Germinal center (tissue), 1 donor: ENCODE results near the gene SLC2A4RG.

Source experiments
- DNase-seq: peaks from one replicate; pipeline ENCODE4 v3.0.0; 2012; ENCODE audit warnings: mixed read lengths, low spot score

Gene SLC2A4RG

DNA sequence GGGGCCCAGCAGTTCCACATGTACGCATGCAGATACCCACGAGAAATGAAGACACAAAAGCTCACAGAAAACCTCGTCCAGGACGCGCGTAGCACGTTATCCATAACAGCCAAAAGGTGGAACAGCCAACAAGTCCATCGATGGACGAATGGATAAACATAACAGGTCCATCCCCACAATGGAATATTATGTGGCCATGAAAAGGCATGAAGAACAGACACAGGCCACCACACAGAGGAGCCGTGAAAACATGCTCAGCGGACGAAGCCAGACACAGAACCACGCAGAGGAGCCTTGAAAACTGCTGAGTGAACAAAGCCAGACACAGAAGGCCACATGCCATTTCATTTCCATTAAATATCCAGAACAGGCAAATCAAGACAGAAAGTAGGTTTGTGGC, 38.0 kb downstream of the SLC2A4RG start:
- DNase-seq = no peak

DNA sequence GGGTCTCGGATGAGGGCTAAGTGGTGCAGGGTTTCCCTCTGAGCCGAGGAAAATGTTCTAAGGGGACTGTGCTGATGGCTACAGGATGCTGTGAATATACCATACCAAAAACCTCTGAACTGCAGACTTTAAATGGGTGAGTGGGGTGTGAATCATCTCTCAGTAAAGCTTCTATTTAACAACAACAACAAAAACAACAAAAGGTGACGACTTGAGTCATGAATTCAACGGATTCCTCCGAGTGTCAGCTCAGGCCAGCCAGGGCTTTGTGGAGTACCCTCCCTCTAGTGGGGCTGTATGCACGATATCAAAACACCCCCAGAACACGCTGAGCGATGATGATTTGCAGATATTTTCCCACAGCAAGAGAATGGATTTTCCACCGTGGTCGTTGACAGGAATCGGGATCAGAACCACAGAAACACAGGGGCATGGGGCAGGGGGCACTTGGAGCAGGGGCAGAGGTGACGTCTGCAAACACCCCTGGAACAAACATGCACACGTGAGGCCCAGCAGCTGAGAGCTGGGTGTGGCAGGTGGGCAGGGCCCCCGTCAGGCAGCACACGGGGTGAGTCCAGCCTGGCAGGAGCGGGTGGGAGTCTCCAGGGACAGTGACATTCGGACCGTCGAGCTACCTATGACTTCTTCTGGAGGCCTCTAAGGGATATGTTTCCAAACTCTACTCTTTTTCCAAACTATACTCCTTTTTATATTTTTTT, 38.6 kb downstream of the SLC2A4RG start:
- DNase-seq = no peak

DNA sequence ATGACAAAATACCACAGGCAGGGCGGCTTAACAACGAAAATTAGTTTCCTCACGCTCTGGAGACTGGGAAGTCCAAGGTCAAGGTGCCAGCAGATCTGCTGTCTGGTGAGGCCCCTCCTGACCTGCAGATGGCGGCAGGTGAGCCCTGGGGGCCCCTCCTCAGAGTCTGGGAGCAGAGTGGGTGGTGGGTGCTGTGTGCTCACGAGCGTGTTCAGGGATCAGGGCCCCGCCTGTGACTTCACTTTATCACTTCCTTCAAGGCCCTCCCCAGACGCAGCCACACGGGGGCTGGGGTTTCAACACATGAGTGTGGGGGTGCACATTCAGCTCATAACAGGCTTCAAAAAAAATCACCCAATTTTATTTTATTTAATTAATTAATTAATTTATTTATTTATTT, 39.3 kb downstream of the SLC2A4RG start:
- DNase-seq = no peak

DNA sequence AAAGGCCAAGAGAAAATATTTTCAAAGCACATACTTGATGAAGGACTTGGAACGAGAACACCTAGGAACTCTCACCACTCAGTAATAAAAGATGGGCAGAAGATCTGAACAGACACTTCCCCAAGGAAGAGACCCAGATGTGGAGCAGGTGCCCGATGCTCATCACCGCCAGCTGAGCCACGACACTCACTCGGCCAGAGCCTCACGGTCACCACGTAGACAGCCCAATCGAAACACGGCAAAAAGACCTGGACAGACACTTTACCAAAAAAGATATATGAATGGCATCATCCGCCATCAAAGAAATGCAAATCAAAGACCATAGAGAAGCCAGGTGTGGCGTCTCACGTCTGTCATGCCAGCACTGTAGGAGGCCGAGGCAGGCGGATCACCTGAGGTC, 41.6 kb downstream of the SLC2A4RG start:
- DNase-seq = no peak

DNA sequence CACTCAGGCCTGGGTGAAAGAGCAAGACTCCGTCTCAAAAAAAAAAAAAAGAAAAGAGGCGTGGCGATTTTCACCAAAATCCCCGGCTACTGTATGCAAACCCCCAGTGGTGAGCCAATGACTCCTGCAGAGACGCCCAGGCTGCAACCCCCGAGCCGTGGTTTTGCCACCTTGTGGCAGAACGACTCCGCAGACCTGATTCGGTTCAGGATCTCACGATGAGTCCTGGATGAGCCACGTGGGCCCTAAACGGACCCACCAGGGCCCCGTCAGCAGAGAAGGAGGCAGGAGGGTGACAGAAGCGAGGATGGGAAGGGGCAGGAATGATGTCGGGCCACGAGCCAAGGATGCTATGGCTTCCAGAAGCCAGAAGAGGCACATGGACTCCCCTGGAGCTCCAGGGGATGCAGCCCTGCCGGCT, 42.5 kb downstream of the SLC2A4RG start:
- no peak for DNase-seq

DNA sequence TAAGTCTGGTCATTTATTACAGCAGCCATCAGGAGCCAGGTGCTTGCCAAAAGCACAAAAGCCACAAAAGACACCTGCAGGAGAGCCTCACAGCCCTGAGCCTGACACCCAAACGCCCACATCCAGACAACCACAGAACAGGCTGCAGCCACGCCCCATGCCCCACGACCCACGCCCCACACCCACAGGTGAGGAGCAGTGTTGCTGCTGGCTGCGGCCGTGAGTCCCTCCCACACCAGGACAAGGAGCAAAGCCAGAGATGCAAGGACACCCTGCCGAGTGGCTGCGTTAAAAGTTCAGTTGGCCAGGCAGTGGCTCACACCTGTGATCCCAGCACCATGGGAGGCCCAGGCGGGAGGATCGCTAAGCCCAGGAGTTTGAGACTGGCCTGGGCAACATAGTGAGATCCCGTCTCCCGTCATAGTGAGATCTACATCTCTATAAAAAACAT, 43.0 kb downstream of the SLC2A4RG start:
- no peak for DNase-seq

DNA sequence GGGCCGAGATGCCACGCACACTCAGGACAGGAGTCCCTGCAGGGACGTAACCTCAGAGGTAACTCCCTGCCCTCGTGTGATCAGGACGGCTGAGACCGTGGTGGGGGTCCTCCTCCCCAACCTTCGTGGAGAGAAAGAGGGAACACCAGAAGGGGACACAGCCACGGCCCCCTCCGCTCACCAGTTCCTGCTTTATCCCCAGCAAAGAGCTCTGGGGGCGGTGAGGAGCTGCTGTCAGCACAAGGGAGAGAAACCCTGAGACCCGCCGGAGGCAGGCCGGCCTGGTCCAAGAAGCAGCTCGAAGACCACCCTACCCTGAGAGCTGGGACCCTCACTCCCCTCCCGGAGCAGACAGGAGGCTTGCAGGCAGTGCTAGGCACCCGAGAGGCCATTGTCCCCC, 44.4 kb downstream of the SLC2A4RG start:
- no peak for DNase-seq

DNA sequence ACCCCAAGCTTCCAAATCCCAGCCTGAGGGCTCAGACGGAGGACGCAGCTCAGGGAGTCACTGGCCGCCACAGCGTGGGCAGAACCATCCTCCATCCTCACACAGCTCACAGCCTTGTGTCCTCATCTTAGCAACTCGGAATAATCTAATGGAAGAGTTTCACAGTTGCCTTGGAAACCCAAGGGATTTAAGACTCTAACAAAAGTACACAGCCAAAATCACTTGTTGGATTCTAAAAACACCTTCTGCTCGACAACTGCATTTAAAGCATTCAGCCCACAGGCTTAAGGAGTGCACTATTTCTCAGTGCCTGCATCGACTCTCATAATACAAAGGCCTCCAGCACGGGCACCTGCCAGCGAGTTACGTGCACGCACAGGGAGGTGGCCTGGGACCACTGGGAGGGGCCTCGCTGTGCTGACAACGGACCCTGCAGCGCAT, 46.1 kb downstream of the SLC2A4RG start:
- DNase-seq = no peak

DNA sequence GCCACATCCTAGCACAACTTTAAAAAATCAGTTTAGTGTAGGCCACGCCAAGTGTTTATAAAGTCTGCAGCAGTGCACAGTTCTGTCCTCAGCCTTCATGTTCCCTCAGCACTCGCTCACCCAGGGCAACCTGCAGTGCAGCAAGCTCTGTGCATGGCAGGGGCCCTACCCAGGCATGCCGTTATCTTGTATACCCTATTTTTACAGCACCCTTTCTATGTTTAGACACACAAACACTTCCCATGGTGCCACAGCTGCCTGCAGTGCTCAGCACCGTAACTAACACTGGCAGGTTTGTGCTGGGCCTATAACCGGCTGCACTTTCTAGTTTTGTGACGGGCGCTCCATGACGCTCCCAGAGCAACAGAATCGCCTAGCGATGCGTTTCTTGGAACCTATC, 47.7 kb downstream of the SLC2A4RG start:
- no peak for DNase-seq

DNA sequence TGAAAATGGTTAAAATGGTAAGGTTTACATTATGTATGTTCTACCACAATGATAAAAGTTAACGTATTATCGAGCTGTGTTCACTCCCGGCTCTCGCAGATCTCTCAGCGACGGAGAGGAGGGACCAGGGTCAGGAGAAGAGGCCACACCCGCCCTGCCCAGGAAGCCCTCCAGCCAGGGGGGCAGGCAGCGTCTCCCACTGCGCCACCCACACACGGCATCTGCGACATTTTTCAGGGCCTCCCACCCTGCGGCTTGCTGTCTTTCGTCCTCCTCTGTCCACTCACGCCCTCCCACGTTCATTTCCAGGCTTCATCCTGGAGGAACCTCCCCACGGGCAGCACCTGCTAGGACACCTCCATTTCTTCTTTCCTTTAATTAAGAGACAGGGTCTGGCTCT, 48.2 kb downstream of the SLC2A4RG start:
- DNase-seq = no peak

DNA sequence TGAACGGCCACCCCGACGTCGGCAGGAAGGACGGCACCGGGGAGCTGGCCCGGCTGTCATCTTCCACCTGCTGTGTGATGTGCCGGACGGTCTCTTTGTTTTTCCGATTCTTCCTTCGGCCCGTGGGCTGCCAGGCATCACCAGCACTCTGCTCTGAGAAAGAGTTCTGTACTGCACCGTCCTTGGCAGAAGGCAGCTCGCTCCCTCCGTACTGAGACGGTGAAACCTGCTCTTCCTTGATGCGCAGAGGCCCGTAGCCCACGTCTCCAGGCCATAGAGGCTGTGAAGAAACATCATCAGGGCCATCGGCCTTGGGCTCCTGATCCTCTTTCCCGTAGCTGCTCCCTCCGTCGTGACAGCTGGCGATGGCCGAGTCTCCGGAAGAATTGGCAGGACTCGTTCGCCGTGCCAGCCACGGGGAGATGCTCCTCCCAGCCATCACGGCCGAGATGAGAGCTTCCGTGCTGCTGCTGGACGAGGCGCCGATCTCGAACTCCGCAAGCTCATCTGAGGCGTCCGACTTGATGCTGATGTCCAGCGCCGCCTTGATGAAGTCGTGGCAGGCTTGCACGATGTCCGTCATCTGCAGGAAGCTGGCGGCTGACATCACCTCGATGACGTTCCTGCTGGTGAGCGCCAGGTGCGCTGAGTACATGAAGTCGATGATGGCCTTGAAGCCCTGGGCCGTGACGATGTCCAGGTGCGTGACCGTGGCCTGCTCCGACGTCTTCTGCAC, 50.4 kb downstream of the SLC2A4RG start:
- DNase-seq = no peak

DNA sequence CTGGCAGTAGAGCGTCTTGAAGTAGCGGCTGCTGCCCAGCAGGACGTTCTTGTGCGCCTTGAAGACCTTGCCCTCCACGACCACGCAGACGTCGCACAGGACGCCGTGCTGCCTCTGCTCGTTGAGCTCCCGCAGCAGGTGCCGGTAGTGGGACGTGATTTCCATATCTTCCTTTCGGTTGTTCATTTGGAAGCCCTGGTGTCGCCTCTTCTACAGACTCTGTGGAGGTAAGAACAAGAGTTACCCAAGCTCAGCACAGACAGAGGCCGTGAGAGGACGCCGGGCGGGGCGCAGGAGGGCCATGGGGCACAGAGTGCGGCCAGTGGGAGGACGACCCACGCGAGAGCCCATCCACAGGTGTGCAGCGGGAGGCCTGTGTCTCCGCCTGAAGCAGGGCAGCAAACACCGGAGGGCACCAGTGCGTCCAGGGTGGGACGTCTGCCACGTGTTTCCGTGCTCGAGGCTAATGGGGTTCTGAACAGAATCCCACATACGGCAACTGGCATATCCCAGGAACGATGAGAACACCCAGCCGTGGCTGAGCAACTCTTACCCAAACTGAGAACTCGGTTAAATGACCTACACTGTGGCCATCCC, 51.1 kb downstream of the SLC2A4RG start:
- DNase-seq = no peak

DNA sequence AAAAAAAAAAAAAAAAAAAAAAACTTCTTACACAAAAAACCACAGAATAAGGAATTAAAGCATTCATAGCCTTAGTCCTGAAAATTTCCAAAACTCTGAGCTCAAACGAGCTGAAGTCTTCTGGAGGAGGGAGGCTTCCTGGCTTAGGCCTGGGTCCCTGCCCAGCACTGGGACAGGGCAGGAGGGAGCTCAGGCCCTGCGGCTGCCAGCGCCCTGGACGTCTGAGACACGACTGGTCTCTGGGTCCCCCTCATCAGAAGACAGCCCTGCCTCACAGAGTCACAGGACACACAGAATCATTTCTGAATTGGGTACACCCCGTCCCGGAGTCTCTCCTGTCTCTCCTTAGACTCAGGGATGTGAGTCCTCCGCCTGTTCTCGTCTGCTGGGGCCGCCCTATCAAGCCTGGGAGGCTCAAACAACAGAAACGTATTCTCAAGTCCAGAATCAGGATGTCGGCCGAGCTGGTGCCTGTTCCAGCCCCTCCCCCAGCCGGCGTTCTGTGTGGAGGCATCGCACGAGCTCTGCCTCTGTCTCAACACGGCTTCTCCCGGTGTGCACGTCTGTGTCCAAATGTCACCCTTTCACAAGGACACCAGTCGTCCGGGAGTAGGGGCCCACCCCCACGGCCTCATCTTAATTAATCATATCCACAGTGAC, 52.1 kb downstream of the SLC2A4RG start:
- DNase-seq = no peak

DNA sequence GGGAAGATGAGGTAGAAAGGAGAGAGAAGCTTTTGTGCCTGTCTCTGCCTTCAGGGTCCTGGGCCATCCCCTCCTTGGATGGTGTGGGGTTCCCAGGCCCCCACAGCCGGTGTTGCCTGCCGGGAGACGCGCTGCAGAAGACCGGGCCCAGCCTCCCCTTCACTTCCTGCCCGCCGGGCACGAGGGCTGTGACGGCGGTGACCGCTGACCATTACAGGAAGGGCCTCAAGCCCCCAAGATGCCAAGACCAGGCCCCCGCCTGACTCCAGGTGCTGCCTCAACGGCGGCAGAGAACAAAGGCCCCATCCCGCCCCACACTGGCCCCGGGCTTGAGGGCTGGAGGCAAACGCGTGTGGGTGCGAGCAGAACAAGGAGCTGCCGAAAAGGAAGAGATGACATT, 53.3 kb downstream of the SLC2A4RG start:
- no peak for DNase-seq
